ENCODE data around the gene RMND5A. TPM values are rescaled to one million over a fixed set of nuclear protein-coding genes. Genes with fewer than 3 reads are reported as not detected.
A peak's percentile ranks its signal among the peaks of the same experiment; 100 is the strongest.

Gene RMND5A
- polyA plus RNA-seq, 12 donors: 33.9 to 396 (median 39.5) TPM

- DNase-seq: no peak
Measured at GRCh38 chr2:86790134-86790675, 70.1 kb downstream of the RMND5A start.

GRCh38 chr2:86790676-86791572, 70.8 kb downstream of the RMND5A start, which contains the start of gene CD8A:
CD8A (minus strand) TSS chr2:86790913; CDS start chr2:86790825, 88 bp downstream.
- no peak for DNase-seq

GRCh38 chr2:86791573-86791972, 71.5 kb downstream of the RMND5A start:
- no peak for DNase-seq

- DNase-seq: no peak
Measured at GRCh38 chr2:86793752-86794151, 73.7 kb downstream of the RMND5A start.

GRCh38 chr2:86794861-86795260, 74.8 kb downstream of the RMND5A start:
- DNase-seq: no peak

- no peak for DNase-seq
Measured at GRCh38 chr2:86800856-86801567, 80.9 kb downstream of the RMND5A start.

GRCh38 chr2:86806059-86806857, 86.2 kb downstream of the RMND5A start:
- DNase-seq: no peak

- DNase-seq: no peak
Measured at GRCh38 chr2:86807133-86807467, 87.0 kb downstream of the RMND5A start.

GRCh38 chr2:86807468-86808275, 87.6 kb downstream of the RMND5A start:
- no peak for DNase-seq

GRCh38 chr2:86808315-86809161, 88.4 kb downstream of the RMND5A start:
- DNase-seq: peak; percentile 85

- no peak for DNase-seq
Measured at GRCh38 chr2:86809481-86810121, 89.5 kb downstream of the RMND5A start.

GRCh38 chr2:86815611-86816010, 95.5 kb downstream of the RMND5A start:
- no peak for DNase-seq

GRCh38 chr2:86818114-86818801, 98.2 kb downstream of the RMND5A start:
- DNase-seq: no peak

GRCh38 chr2:86818957-86819356, 98.9 kb downstream of the RMND5A start:
- DNase-seq: no peak

- DNase-seq: no peak
Measured at GRCh38 chr2:86821306-86821705, 101.2 kb downstream of the RMND5A start.

GRCh38 chr2:86821842-86822241, 101.8 kb downstream of the RMND5A start:
- no peak for DNase-seq

GRCh38 chr2:86822668-86823345, 102.7 kb downstream of the RMND5A start:
- DNase-seq: no peak

GRCh38 chr2:86825036-86825692, 105.1 kb downstream of the RMND5A start:
- no peak for DNase-seq

Data from muscle of arm (tissue), 12 donors.